Measurements from ENCODE around the gene CDRT4.

GRCh38 chr17:15468126-15468525 lies 705 bp upstream of the CDRT4 start:
- TF ChIP-seq CTCF (conservative IDR thresholded peaks at IDR 0.05), result no peak
- TF ChIP-seq EZH2 (IDR thresholded peaks at IDR 0.05; ENCODE audit: low read depth), result no peak

All from PC-9 (cell line).